HCT116 (cell line): ENCODE measurements around the gene GPR65. TPM values are rescaled to one million over a fixed set of nuclear protein-coding genes. Genes with fewer than 3 reads are reported as not detected.

ENCODE experiments used
- ATAC-seq: fragments of 200-7000 bp; cut with Tn5 transposase; 2 replicates; pipeline ENCODE4 v1.9.1; 2020; ENCODE audit warnings: mild to moderate bottlenecking, moderate library complexity
- BruUV-seq: library from RNA; stranded (reverse); fragments of 400-500 nt; replicated peaks from 2 replicates; lab custom pipeline; 2021; lab: Mats Ljungman, UMichigan
- CTCF ChIA-PET: fragments of 300-600 bp; sonication (Branson Sonifier 250); formaldehyde crosslinking; loops from one replicate; lab custom pipeline; 2021; ENCODE audit warnings: antibody characterized with exemption; lab: Charles Lee
- POLR2A ChIA-PET: fragments of 300-600, 350-600 bp; sonication (Branson Sonifier 250); formaldehyde crosslinking; loops from one replicate; lab custom pipeline; 2021; ENCODE audit warnings: antibody characterized with exemption; lab: Charles Lee
- RAD21 ChIA-PET, 2 experiments: fragments of 300-600 bp; sonication (Branson Sonifier 250); formaldehyde crosslinking; loops; one replicate each; lab custom pipeline; 2023; ENCODE audit warnings: low total read pairs in 2 of 2; ENCODE audit not compliant: uncharacterized antibody in 2 of 2, unreplicated experiment in 2 of 2, low non-redundant PET in 1 of 2; lab: Charles Lee
- DNase-seq: peaks from one replicate; pipeline ENCODE4 v3.0.0-alpha.2; 2010; ENCODE audit warnings: low read depth, low spot score
- H2AFZ ChIP-seq: fragments of 200-600 bp; shearing (Covaris generic), sonication (generic); 2 replicates; pipeline ENCODE4 v1.6.1; 2017; ENCODE audit warnings: low read depth, mixed run types, mixed read lengths, antibody characterized with exemption, low read length; ENCODE audit not compliant: poor library complexity, severe bottlenecking
- H3K27ac ChIP-seq: 2 replicates; pipeline ENCODE4 v1.5.1; 2012; ENCODE audit warnings: low read depth, low read length
- H3K27me3 ChIP-seq: fragments of 200-600 bp; sonication (generic); 2 replicates; pipeline ENCODE4 v1.6.1; 2016; ENCODE audit warnings: mixed run types, low read length, mixed read lengths; ENCODE audit not compliant: insufficient read depth
- H3K36me3 ChIP-seq, 2 experiments: fragments of 200-500 bp in 1 of 2; fragments of 200-600 bp in 1 of 2; sonication (Bioruptor generic) in 1 of 2; sonication (generic) in 1 of 2; 2 replicates each; pipeline versions ENCODE4 v1.5.1 to v1.6.1; 2014 to 2016; ENCODE audit warnings: low read length in 2 of 2, inconsistent platforms in 1 of 2, mixed read lengths in 1 of 2, mixed run types in 1 of 2; ENCODE audit not compliant: insufficient read depth in 2 of 2, control insufficient read depth in 1 of 2
- H3K4me1 ChIP-seq, 2 experiments: fragments of 200-600 bp in 1 of 2; sonication (generic) in 1 of 2; 2 replicates each; pipeline versions ENCODE4 v1.5.1 to v1.6.1; 2012 to 2017; ENCODE audit warnings: low read length in 2 of 2, inconsistent platforms in 1 of 2, mild to moderate bottlenecking in 1 of 2, mixed read lengths in 1 of 2, mixed run types in 1 of 2, moderate library complexity in 1 of 2; ENCODE audit not compliant: insufficient read depth in 2 of 2, control insufficient read depth in 1 of 2
- H3K4me2 ChIP-seq: fragments of 200-600 bp; sonication (generic); 2 replicates; pipeline ENCODE4 v1.6.1; 2017; ENCODE audit warnings: mixed run types, low read length, mixed read lengths
- H3K4me3 ChIP-seq, 2 experiments: fragments of 200-600 bp in 1 of 2; sonication (generic) in 1 of 2; replicated peaks in 1 of 2; 2 replicates each; pipeline ENCODE4 v1.5.1; 2011 to 2016; ENCODE audit warnings: low read length in 2 of 2, control low read depth in 1 of 2, low read depth in 1 of 2, mild to moderate bottlenecking in 1 of 2, mixed read lengths in 1 of 2, mixed run types in 1 of 2
- H3K79me2 ChIP-seq: fragments of 200-600 bp; sonication (generic); 2 replicates; pipeline ENCODE4 v1.6.1; 2017; ENCODE audit warnings: mild to moderate bottlenecking, mixed run types, low read length, moderate library complexity, mixed read lengths; ENCODE audit not compliant: insufficient read depth
- H3K9ac ChIP-seq: fragments of 200-600 bp; sonication (generic); 2 replicates; pipeline ENCODE4 v1.6.1; 2016; ENCODE audit warnings: low read length, mixed read lengths
- H3K9me2 ChIP-seq: fragments of 200-600 bp; sonication (generic), shearing (Covaris generic); 2 replicates; pipeline ENCODE4 v1.6.1; 2017; ENCODE audit warnings: mixed run types, mild to moderate bottlenecking, moderate library complexity; ENCODE audit not compliant: insufficient read depth
- H3K9me3 ChIP-seq, 2 experiments: fragments of 200-500 bp in 1 of 2; fragments of 200-600 bp in 1 of 2; sonication (Bioruptor generic) in 1 of 2; sonication (generic) in 1 of 2; 2 replicates each; pipeline ENCODE4 v1.6.1; 2014 to 2017; ENCODE audit warnings: low read length in 2 of 2, mixed read lengths in 2 of 2, inconsistent platforms in 1 of 2, low read depth in 1 of 2, mild to moderate bottlenecking in 1 of 2, mixed run types in 1 of 2, moderate library complexity in 1 of 2; ENCODE audit not compliant: control insufficient read depth in 1 of 2, insufficient read depth in 1 of 2
- H4K20me1 ChIP-seq: fragments of 200-600 bp; sonication (generic), shearing (Covaris generic); 2 replicates; pipeline ENCODE4 v1.6.1; 2017; ENCODE audit warnings: mixed run types, mild to moderate bottlenecking, moderate library complexity; ENCODE audit not compliant: insufficient read depth
- CBX3 ChIP-seq: IDR thresholded peaks from 2 replicates; pipeline ENCODE4 v1.6.1; 2012; ENCODE audit warnings: low read depth
- CEBPB ChIP-seq: IDR thresholded peaks from 2 replicates; pipeline ENCODE4 v1.6.1; 2012; ENCODE audit warnings: low read depth
- EZH2 ChIP-seq: fragments of 200-600 bp; sonication (generic); IDR thresholded peaks from 2 replicates; pipeline ENCODE4 v1.6.1; 2017; ENCODE audit warnings: antibody characterized with exemption, mixed run types
- EZH2phosphoT487 ChIP-seq: fragments of 200-600 bp; IDR thresholded peaks from 2 replicates; pipeline ENCODE4 v1.6.1; 2018; ENCODE audit warnings: antibody characterized with exemption, borderline replicate concordance
- POLR2A ChIP-seq: IDR thresholded peaks from 2 replicates; pipeline ENCODE4 v1.7.0; 2011; ENCODE audit warnings: borderline replicate concordance; ENCODE audit not compliant: insufficient read depth, insufficient read length; ENCODE audit errors: extremely low read depth
- RAD21 ChIP-seq: IDR thresholded peaks from 2 replicates; pipeline ENCODE4 v1.6.1; 2012; ENCODE audit warnings: low read depth, mild to moderate bottlenecking
- SP1 ChIP-seq: IDR thresholded peaks from 2 replicates; pipeline ENCODE4 v1.6.1; 2012; ENCODE audit warnings: low read depth
- YY1 ChIP-seq: IDR thresholded peaks from 2 replicates; pipeline ENCODE4 v1.6.1; 2011; ENCODE audit warnings: low read length, low read depth, moderate library complexity, mild to moderate bottlenecking; ENCODE audit not compliant: insufficient replicate concordance; ENCODE audit errors: extremely low read depth
- intact Hi-C: fragments of 100-400 bp; cut with micrococcal nuclease; formaldehyde crosslinking; loops from 2 replicates; pipeline ENCODE4 v1.10.0; 2022
- total RNA-seq: library from RNA; stranded (reverse); gene quantifications from one replicate; pipeline ENCODE4 v1.2.1, GENCODE V29; 2021; ENCODE audit not compliant: unreplicated experiment
- TF ChIP-seq, protein P1 (sequence below): IDR thresholded peaks from 2 replicates; pipeline ENCODE4 v1.6.1; 2012

Gene GPR65
- total RNA-seq, 1 experiment from 2014 or later = 0.05 TPM

DNA sequence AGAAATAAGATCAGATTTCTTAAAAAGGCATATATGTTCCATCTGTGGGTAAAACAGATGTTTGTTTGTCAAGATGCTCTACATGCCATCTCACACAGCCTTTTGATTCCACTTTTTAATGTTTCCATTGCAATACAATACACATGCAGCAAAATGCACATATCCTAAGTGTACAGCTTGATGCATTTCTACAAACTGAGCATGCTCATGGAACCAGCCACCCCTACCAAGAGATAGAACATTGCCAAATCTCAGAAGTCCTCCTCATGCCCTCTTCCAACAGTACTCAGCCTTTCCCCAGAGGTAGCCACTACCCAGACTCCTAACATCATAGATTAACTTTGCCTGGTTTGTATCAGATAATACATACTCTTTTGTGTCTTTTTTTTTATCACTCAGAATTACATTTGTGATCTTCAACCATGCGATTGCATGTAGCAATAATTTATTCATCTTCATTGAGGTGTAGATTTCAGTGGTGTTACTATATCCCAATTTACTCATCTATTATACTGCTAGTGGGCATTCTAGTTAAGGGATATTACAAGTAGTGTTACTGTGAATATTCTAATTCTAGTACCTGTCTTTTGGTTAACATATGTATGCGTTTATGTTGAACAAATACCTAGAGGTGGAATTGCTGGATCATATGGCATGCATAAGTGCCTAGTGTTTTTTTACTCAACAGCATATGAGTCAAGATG is 3.3 kb downstream of the GPR65 start:
- no peak overlapping the region for H3K9ac ChIP-seq
- no peaks in the 10 kb centered on the region for H3K27me3 ChIP-seq
- CTCF ChIA-PET = no interaction called here
- no peaks in the 10 kb centered on the region for H3K36me3 ChIP-seq
- TF ChIP-seq RAD21 = no peak
- no peak for TF ChIP-seq CEBPB
- TF ChIP-seq, protein P1, sequence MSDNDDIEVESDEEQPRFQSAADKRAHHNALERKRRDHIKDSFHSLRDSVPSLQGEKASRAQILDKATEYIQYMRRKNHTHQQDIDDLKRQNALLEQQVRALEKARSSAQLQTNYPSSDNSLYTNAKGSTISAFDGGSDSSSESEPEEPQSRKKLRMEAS = no peak
- POLR2A ChIA-PET = no interaction called here
- H3K9me3 ChIP-seq = no peaks in the 10 kb centered on the region
- H3K9me2 ChIP-seq = no peaks in the 10 kb centered on the region
- no peak for DNase-seq
- H4K20me1 ChIP-seq = no peaks in the 10 kb centered on the region
- no peak overlapping the region for H2AFZ ChIP-seq
- intact Hi-C loops = no loop called here
- H3K4me2 ChIP-seq = no peak overlapping the region
- RAD21 ChIA-PET = no interaction called here
- H3K79me2 ChIP-seq = no peaks in the 10 kb centered on the region
- H3K4me3 ChIP-seq = no peak overlapping the region
- H3K27ac ChIP-seq = no peak overlapping the region
- H3K4me1 ChIP-seq = no peaks in the 10 kb centered on the region
- BruUV-seq = no TSS peak
- no peak for ATAC-seq

DNA sequence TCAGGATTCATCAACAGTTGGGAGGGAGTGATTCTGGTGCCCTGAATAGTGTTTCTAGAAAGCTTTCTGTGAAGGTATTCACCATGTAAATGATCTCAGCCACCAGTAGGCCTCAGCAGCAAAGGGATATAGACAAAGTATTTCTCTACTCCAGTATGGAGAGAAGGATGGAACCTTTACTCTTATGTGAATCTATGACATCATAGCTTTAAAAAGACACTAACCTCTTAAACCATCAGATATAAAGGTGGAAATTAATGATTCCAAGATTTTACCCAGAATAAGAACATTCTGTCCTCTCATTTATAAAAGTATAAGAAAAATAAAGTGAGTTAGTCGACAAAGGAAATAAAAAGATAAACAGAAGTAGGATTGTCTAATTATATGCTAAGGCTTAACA is 4.6 kb downstream of the GPR65 start:
- ChIA-PET RAD21 (no interaction called here), CTCF (no interaction called here), POLR2A (no interaction called here)
- no TSS peak for BruUV-seq
- no peak overlapping the region for H3K4me3 ChIP-seq
- intact Hi-C loops = no loop called here
- H4K20me1 ChIP-seq = no peaks in the 10 kb centered on the region
- H3K9me2 ChIP-seq = no peaks in the 10 kb centered on the region
- no peak overlapping the region for H3K4me2 ChIP-seq
- no peak overlapping the region for H3K9ac ChIP-seq
- ATAC-seq (no peak), DNase-seq (no peak)
- no peaks in the 10 kb centered on the region for H3K4me1 ChIP-seq
- no peaks in the 10 kb centered on the region for H3K9me3 ChIP-seq
- TF ChIP-seq EZH2phosphoT487 = no peak
- TF ChIP-seq POLR2A = no peak
- TF ChIP-seq, protein P1 = no peak
- no peak for TF ChIP-seq SP1
- TF ChIP-seq YY1 = no peak
- no peak for TF ChIP-seq CBX3
- no peak for TF ChIP-seq EZH2
- no peaks in the 10 kb centered on the region for H3K36me3 ChIP-seq
- H3K79me2 ChIP-seq = no peaks in the 10 kb centered on the region
- H3K27me3 ChIP-seq = no peaks in the 10 kb centered on the region
- H2AFZ ChIP-seq = no peak overlapping the region
- H3K27ac ChIP-seq = no peak overlapping the region
